RWPE2 (cell line): ENCODE results near the gene SOD2.
A peak's percentile ranks its signal among the peaks of the same experiment; 100 is the strongest.
"Not testable (repeated sequence)": the region's sequence is repeated elsewhere in the genome, so short reads cannot be mapped to it uniquely, and the experiment has no call there.

Experiments
- ATAC-seq: fragments of 200-7000 bp; cut with Tn5 transposase; 3 replicates; pipeline ENCODE4 v1.9.1; 2021; ENCODE audit warnings: low read depth
- DNase-seq: peaks from one replicate; pipeline ENCODE4 v3.0.0-alpha.2; 2020; ENCODE audit warnings: low spot score
- H3K27ac ChIP-seq: fragments of 450-650 bp; 2 replicates; pipeline ENCODE4 v1.5.1; 2017; ENCODE audit warnings: mild to moderate bottlenecking; ENCODE audit not compliant: poor library complexity, severe bottlenecking
- H3K27me3 ChIP-seq: fragments of 250-450 bp; sonication (Bioruptor Pico); 2 replicates; pipeline ENCODE4 v1.5.1; 2021; ENCODE audit warnings: mild to moderate bottlenecking, moderate library complexity; ENCODE audit not compliant: insufficient read depth, poor library complexity, severe bottlenecking
- H3K36me3 ChIP-seq: fragments of 250-450 bp; sonication (Bioruptor Pico); 2 replicates; pipeline ENCODE4 v1.5.1; 2020; ENCODE audit warnings: low read depth, mild to moderate bottlenecking, moderate library complexity
- H3K4me1 ChIP-seq: fragments of 250-450 bp; sonication (Bioruptor Pico); 2 replicates; pipeline ENCODE4 v1.5.1; 2021; ENCODE audit warnings: mild to moderate bottlenecking, moderate library complexity; ENCODE audit not compliant: insufficient read depth, poor library complexity, severe bottlenecking
- H3K4me3 ChIP-seq: fragments of 250-450 bp; sonication (Bioruptor Pico); 2 replicates; pipeline ENCODE4 v1.5.1; 2021; ENCODE audit warnings: mild to moderate bottlenecking, moderate library complexity; ENCODE audit not compliant: severe bottlenecking
- H3K9me3 ChIP-seq: fragments of 250-450 bp; sonication (Bioruptor Pico); 2 replicates; pipeline ENCODE4 v1.5.1; 2021; ENCODE audit warnings: mild to moderate bottlenecking, moderate library complexity; ENCODE audit not compliant: severe bottlenecking
- TF ChIP-seq, protein P1 (sequence below): fragments of 450-650 bp; IDR thresholded peaks from one replicate; pipeline ENCODE4 v1.5.1; 2017; ENCODE audit warnings: mild to moderate bottlenecking, moderate library complexity; ENCODE audit not compliant: poor library complexity, severe bottlenecking

The SOD2 gene

DNA sequence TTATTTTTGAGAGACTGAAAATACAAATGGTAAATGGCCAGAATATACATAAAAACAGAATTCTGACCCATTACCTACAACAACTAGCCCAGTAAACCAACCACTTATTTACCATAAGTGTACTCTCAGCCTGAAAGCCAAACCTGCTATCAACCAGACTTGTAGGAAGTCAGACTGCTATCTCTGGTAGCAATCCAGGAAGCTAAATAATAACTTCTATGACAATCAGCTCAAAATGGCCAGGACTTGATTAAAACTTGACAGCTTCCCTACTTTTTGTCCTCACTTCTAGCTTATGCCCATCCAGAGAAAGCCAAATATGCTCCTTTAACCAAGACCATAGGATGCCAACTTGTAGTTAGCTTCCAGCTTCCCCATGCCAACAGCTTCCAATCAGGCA is 29.6 kb upstream of the SOD2 start:
- Histone ChIP-seq H3K36me3 (peaks cover 15% of the 10 kb centered on the region), H3K27ac (no peak overlapping the region), H3K4me1 (peaks cover 6% of the 10 kb centered on the region), H3K27me3 (no peaks in the 10 kb centered on the region), H3K9me3 (no peaks in the 10 kb centered on the region), H3K4me3 (no peak overlapping the region)
- TF ChIP-seq, protein P1, sequence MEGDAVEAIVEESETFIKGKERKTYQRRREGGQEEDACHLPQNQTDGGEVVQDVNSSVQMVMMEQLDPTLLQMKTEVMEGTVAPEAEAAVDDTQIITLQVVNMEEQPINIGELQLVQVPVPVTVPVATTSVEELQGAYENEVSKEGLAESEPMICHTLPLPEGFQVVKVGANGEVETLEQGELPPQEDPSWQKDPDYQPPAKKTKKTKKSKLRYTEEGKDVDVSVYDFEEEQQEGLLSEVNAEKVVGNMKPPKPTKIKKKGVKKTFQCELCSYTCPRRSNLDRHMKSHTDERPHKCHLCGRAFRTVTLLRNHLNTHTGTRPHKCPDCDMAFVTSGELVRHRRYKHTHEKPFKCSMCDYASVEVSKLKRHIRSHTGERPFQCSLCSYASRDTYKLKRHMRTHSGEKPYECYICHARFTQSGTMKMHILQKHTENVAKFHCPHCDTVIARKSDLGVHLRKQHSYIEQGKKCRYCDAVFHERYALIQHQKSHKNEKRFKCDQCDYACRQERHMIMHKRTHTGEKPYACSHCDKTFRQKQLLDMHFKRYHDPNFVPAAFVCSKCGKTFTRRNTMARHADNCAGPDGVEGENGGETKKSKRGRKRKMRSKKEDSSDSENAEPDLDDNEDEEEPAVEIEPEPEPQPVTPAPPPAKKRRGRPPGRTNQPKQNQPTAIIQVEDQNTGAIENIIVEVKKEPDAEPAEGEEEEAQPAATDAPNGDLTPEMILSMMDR = no peak
- DNase-seq (no peak), ATAC-seq (no peak)

DNA sequence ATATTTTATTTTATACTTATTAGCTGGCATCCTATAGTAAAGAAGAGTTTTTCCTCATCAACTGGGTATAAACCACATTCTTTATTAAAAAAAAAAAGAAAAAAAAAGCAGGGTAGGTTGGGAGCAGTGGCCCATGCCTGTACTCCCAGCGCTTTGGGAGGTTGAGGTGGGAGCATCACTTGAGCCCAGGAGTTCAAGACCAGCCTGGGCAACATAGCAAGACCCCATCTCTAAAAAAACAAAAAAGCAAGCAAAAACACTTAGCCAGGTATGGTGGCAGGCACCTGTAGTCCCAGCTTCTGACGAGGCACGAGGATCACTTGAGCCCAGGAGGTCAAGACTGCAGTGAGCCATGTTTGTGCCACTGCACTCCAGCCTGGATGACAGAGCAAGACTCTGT is 28.9 kb upstream of the SOD2 start:
- not testable (repeated sequence) for H3K27me3 ChIP-seq, ATAC-seq, H3K4me1 ChIP-seq, H3K9me3 ChIP-seq, DNase-seq, H3K4me3 ChIP-seq, H3K27ac ChIP-seq
- peaks cover 15% of the 10 kb centered on the region for H3K36me3 ChIP-seq

DNA sequence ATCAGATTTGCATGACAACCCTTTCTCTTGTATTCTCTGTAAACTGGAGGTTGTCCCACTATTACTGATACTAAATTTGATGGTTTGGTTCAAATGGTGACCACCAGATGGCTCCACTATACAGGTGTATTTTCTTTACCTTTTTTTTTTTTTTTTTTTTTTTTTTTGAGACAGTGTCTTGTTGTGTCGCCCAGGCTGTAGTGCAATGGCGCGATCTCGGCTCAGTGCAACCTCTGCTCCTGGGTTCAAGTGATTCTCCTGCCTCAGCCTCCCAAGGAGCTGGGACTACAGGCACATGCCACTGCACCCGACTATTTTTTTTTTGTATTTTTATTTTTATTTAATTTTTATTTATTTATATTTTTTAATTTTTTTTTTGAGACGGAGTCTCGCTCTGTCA is 27.7 kb upstream of the SOD2 start:
- DNase-seq = no peak
- 0 out of 3 replicates have a peak, but pooled peaks have one; percentile 19 for ATAC-seq
- TF ChIP-seq, protein P1 = peak; percentile 66
- Histone ChIP-seq H3K9me3 (no peaks in the 10 kb centered on the region), H3K27ac (no peak overlapping the region), H3K27me3 (no peaks in the 10 kb centered on the region), H3K4me3 (no peak overlapping the region), H3K4me1 (peaks cover 13% of the 10 kb centered on the region), H3K36me3 (peaks cover 9% of the 10 kb centered on the region)

DNA sequence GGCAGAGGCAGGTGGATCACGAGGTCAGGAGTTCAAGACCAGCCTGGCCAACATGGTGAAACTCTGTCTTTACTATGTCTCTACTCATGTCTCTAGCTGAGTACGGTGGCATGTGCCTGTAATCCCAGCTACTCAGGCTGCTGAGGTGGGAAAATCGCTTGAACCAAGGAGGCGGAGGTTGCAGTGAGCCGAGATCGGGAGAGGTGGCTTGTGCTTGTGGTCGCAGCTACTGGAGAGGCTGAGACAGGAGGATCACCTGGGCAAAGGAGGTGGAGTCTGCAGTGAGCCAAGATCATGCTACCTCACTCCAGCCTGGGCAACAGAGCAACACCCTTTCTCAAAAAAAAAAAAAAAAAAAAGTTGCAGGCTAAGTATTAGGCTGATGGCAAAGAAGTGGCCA is 26.2 kb upstream of the SOD2 start:
- DNase-seq (no peak), ATAC-seq (no peak)
- H3K27ac ChIP-seq = no peak overlapping the region
- H3K9me3 ChIP-seq = no peaks in the 10 kb centered on the region
- no peaks in the 10 kb centered on the region for H3K27me3 ChIP-seq
- no peak overlapping the region for H3K4me3 ChIP-seq
- TF ChIP-seq, protein P1 = no peak
- H3K36me3 ChIP-seq = peaks cover 6% of the 10 kb centered on the region
- H3K4me1 ChIP-seq = peaks cover 10% of the 10 kb centered on the region

DNA sequence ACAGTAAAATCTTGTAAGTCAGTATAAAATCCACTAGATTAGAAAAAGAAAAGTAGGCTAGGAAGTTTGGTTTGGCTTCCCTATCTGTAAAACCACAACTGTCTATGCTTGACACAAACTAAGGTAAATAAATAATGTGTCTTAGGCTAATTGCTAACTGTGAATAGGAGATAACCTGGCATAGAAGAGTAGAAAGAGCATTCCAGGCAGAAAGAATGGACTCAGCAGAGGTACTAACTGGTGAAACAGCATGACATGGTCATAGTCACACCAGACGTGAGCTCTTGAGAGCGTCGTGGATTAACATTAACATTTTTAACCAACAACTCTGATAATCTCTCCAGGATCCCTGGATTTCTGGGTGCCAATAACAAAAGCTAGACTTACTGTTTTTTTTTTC is 25.6 kb upstream of the SOD2 start:
- ATAC-seq = no peak
- Histone ChIP-seq H3K4me3 (no peak overlapping the region), H3K36me3 (no peaks in the 10 kb centered on the region; the same call in 1 of the 2 replicates), H3K4me1 (peaks cover 10% of the 10 kb centered on the region), H3K27ac (no peak overlapping the region), H3K27me3 (no peaks in the 10 kb centered on the region), H3K9me3 (no peaks in the 10 kb centered on the region)
- no peak for DNase-seq
- TF ChIP-seq, protein P1 = no peak
